GDM1 (cell line): ENCODE results near the gene KCNH2.
"Not testable (repeated sequence)": the region's sequence is repeated elsewhere in the genome, so short reads cannot be mapped to it uniquely, and the experiment has no call there.

Experiments
- DNase-seq: peaks from one replicate; lab custom pipeline; 2025; lab: John Stamatoyannopoulos, UW

KCNH2 gene

DNA sequence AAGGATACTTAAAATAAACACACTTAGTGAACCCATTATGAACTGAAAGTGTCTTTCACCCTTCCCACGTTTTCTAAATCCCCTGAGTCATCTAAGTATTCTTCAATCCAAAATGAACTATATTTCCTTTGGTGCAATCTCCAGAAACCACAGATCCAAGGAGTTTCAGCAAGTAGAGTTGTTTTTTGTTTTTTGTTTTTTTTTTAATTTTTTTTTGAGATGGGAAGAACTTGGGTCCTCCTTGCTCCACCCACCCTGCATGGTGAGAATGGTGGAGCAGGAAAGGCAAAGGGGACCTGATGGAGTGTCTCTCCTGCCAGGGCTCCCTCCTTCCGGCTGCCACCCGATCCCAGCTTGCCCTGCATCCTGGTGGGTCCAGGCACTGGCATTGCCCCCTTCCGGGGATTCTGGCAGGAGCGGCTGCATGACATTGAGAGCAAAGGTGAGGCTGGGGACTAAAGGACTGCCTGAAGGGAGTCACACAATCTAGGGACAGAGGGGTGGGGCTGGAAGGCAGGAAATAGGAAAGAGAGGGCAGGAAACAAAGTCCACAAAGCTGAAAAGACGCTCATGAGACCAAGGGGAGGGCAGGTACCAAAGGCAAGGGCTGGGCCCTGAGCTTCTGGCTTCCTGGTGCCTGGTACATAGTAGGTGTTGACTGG, 34.0 kb upstream of the KCNH2 start:
- DNase-seq, result no peak

DNA sequence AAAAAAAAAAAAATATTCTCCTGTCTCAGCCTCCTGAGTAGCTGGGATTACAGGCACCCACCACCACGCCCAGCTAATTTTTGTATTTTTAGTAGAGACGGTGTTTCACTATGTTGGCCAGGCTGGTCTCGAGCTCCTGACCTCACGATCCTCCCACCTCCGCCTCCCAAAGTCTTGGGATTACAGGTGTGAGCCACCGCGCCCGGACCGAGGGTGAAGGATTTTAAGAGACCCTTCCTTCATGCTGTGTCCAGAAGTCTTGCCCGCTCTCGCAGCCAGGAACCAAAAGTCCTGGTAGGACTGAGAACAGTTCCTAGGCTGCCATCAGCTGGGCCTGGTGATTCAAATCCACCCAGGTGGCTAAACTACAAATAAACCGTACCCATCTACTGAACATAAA, 33.5 kb upstream of the KCNH2 start:
- not testable (repeated sequence) for DNase-seq

DNA sequence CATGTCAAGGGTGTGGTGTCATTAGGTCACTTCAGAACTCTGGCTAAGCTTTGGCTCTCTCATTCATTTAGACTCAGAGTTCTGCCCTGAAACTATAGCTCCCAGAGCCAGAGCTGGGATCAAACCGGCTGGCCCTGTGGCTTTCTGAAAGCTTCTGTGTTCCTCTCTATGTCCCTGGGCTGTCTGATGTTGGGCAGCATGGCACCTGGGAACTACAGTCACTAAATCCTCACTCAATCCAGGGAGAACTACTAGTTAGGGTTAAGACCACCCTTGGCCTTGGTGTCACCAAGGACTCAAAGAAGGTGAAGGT, 32.9 kb upstream of the KCNH2 start:
- no peak for DNase-seq

DNA sequence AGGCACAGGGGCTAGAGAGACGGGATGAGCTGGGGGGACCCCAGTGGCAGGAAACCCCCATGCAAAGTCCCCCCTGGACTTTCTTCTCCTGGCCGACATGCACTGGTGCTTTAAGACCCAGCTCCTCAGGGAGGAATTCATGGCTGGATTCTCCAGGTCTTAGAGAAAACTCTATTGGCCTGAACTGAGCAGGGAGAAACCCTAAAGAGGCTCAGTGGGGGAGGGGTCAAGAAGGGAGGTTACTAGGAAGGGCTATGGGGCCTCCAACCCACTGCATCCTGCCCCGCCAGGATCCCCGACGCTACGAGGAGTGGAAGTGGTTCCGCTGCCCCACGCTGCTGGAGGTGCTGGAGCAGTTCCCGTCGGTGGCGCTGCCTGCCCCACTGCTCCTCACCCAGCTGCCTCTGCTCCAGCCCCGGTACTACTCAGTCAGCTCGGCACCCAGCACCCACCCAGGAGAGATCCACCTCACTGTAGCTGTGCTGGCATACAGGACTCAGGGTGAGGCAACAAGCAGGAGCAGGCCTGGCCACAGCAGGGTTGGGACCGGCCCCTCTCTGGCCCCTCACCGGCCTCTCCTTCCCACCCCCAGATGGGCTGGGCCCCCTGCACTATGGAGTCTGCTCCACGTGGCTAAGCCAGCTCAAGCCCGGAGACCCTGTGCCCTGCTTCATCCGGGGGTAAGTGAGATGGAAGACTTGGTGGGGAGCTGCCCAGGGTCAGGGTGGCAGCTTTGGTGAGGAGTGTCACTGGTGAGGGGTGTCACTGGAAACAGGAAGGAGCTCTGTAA, 32.4 kb upstream of the KCNH2 start:
- DNase-seq, result peak; percentile 25

DNA sequence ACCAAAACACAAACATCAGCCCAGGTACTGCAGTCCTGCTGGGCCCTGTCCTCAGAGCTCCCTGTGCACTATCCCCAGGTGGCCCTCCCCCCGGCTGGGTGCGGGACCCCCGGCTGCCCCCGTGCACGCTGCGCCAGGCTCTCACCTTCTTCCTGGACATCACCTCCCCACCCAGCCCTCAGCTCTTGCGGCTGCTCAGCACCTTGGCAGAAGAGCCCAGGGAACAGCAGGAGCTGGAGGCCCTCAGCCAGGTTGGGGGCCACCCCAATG, 31.9 kb upstream of the KCNH2 start:
- no peak for DNase-seq

DNA sequence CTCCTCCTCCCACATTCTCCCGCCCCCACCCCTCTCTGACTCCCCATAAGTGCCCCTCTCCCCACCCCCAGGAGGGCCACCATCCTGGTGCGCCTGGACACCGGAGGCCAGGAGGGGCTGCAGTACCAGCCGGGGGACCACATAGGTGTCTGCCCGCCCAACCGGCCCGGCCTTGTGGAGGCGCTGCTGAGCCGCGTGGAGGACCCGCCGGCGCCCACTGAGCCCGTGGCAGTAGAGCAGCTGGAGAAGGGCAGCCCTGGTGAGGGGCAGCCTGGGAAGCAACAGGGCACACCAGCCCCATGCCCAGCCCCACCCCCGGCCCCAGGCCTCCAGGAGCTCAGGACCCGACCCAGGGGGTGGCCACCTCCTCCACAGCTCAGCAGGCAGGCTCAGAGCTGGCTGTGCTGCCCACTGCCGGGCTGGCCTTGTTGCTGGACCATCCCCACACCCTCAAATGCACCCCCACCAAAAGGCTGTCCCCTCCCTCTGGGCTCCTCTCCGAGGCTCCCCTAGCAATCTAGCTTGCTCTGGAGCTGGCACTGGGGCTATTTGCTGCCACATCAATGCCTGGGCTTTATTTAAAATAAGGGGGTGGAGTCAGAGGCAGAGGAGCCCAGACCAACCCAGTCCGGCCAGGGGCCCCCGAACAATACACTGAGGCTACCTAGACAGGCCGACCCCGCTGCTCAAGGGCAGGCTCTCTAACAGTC, 31.4 kb upstream of the KCNH2 start:
- no peak for DNase-seq

DNA sequence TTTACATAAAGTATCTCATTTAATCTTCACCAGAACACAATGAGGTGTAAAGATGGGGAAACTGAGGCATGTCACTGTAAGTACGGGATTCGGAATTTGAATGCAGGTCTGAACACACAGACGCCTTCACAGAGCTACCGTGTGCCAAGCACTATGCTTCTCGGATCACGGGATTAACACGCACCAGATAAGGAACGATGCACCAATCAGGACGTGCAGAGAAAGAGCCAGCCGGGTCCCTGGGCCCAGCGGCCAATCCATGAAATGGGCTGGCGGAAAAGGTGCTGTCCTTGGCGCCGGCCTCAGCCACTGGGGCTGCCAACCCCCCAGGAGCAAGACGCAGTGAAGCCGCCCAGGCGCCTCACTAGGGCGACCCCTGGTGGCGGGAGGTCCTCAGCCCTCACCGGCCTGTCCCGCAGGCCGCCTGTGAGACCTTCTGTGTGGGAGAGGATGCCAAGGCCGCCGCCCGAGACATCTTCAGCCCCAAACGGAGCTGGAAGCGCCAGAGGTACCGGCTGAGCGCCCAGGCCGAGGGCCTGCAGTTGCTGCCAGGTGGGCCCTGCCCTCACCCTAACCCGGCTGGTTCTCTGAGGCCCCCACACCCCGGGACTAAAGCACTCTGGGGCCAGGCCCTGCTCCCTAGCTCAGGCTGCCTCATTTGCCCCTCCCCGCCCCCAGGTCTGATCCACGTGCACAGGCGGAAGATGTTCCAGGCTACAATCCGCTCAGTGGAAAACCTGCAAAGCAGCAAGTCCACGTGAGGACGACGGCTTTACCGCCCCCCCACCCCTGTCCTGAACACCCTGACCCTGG, 30.6 kb upstream of the KCNH2 start:
- DNase-seq, result no peak

DNA sequence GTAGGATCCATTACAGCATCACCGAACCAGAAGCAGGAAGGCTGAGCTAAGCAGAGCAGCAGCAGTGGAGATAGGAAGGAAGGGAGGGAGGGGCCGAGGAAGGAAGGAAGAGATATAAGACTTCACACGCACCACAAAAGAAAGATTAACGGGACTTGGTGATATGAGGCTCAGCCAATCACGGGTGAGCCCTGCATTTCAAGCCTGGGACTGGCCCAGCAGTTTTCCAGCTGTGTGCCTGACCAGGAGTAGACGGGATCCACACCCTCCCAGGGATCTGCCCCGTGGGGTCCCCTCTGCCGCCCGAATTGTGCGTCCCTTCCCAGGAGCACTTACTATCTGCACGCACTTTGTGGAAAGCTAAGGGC, 30.0 kb upstream of the KCNH2 start:
- no peak for DNase-seq

DNA sequence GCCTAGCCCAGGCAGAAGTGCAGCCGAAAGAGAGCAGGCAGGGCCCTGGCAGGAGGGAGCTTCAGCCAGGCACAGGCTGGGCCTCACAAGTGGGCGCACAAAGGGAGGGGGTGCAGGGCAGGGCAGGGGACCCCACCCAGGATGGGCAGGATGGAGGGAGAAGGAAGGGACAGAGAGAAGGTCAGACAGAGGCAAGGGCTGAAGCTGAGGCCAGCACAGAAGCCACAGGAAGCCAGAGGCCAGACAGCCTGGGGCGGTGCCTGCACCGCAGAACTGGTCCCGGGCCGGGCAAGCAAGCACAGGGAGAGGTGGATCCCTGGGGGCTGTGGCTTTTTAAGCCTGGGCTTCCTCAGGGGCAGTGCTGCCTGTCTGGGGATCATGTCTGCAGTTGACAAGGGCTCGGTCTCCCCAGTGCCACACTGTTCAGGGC, 29.4 kb upstream of the KCNH2 start:
- DNase-seq, result no peak

DNA sequence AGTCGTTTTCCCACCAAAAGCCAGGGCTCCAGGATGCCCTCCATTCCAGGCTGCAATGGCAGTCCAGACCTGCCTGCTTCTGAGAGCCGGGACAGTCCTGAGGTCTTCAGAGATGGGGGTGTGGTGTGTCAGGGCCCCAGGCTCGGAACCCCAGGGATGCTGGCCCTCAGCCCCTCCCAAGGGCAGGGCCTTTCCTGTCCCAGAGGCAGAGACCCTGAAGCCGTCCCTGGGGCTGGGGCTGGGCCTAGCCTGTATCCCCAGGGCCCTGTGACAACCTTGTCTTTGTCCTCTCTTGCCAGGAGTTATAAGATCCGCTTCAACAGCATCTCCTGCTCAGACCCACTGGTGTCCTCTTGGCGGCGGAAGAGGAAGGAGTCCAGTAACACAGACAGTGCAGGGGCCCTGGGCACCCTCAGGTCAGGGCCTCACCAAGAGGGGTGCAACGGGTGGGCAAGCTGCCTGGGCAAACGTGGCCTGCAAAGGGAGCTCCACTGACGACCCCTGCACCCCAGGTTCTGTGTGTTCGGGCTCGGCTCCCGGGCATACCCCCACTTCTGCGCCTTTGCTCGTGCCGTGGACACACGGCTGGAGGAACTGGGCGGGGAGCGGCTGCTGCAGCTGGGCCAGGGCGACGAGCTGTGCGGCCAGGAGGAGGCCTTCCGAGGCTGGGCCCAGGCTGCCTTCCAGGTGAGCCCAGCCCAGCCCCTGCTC, 28.6 kb upstream of the KCNH2 start:
- no peak for DNase-seq

DNA sequence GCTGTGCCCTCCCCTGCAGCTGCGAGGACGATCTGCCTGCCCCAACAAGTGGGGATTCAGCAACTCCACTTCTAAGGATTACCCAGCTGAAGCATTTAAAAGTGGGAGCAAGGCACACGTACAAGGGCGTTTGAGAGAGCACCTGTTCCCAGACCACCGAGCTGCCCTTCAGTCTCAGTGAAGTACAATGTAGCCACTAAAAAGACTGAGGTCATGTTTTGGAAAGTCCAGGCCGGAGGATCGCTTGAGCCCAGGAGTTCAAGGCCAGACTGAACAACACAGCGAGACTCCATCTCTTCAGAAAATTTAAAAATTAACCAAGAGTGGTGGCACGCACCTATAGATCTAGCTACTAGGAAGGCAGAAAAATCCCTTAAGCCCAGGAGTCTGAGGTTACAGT, 27.4 kb upstream of the KCNH2 start:
- no peak for DNase-seq

DNA sequence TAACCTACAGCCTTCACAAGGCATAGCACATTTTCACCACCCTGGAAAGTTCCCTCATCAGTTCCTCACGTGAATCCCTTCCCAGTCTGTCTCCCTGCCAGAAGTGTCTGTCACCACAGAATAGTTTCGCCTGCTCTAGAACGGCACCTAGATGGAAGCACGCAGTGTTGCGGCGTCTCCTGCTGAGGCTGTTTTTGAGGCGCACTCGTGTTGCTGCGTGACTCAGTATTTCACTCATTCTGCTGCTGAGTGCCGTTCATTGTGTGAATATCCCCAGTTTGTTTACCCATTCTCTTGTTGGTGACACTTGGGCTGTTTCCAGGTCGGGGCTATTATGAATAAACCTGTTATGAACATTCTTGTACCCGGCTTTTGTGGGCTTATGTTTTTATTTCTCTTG, 25.5 kb upstream of the KCNH2 start:
- DNase-seq, result no peak

DNA sequence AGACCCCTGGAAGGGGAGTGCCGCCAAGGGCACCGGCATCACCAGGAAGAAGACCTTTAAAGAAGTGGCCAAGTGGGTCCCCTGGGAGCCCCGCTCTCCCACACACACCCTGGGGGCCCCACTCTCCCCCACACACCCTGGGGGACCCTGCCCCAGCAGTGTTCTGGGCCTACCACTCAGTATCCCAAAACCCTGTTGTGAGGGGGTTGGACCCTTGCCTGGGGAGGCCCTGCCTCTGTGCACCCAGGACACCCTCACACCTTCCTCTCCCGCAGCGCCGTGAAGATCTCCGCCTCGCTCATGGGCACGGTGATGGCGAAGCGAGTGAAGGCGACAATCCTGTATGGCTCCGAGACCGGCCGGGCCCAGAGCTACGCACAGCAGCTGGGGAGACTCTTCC, 23.4 kb upstream of the KCNH2 start:
- DNase-seq, result no peak

DNA sequence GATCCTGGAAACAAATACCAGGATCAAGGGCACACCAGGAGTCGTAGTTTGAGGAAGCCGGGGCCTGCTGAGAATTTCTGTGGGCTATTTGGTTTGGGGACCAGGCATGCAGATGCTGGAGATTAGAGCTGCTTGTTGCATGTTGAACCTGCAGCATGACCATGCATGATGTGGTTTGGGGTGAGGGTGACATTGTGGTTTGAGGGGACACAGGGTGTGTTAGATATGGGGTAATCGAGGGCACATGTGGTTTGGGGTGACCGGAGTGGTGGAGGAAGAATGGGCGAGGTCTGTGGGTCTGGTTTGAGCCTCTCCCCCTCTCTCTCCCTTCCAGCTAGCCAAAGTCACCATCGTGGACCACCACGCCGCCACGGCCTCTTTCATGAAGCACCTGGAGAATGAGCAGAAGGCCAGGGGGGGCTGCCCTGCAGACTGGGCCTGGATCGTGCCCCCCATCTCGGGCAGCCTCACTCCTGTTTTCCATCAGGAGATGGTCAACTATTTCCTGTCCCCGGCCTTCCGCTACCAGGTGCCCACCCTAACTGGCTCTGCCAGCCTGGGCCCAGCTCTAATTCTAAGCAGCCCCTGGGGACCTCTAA, 22.9 kb upstream of the KCNH2 start:
- DNase-seq, result no peak

DNA sequence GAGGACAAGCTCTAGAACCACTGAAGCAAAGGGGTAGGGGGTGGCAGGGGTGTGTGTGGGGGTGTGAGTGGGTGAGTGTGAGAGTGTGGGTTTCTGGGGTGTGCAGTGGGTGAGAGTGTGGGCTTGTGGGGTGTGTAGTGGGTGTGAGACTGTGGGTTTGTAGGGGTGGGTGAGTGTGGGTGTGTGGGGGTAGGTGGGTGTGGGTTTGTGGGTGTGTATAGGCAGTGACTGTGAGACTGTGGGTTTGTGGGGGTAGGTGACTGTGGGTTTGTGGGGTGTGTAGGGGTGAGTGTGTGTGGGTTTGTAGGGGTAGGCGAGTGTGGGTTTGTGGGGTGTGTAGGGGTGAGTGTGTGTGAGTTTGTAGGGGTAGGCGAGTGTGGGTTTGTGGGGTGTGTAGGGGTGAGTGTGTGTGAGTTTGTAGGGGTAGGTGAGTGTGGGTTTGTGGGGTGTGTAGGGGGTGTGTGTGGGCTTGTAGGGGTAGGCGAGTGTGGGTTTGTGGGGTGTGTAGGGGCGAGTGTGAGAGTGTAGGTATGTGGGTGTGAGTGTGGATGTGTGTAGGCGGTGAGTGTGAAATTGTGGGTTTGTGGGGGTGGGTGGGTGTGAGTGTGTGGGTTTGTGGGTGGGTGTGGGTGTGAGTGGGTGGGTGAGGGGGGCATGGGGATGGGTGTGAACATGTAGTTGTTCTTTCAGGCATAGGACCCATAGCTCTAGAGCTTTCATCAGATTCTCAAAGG, 21.5 kb upstream of the KCNH2 start:
- no peak for DNase-seq

DNA sequence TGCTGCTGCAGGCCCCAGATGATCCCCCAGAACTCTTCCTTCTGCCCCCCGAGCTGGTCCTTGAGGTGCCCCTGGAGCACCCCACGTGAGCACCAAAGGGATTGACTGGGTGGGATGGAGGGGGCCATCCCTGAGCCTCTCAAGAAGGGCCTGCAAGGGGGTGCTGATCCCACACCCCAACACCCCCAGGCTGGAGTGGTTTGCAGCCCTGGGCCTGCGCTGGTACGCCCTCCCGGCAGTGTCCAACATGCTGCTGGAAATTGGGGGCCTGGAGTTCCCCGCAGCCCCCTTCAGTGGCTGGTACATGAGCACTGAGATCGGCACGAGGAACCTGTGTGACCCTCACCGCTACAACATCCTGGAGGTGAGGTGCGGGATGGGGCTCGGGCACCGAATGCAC, 20.9 kb upstream of the KCNH2 start:
- no peak for DNase-seq

DNA sequence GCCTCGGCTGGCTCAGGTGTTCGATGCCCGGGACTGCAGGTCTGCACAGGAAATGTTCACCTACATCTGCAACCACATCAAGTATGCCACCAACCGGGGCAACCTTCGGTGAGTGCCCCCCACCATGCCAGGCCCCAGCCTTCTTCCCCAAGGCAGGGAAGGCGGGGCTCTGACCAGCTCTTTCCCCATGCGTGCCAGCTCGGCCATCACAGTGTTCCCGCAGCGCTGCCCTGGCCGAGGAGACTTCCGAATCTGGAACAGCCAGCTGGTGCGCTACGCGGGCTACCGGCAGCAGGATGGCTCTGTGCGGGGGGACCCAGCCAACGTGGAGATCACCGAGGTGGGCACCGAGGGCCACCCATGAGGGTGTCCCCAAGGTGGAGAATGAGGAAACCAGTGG, 20.2 kb upstream of the KCNH2 start:
- DNase-seq, result no peak

DNA sequence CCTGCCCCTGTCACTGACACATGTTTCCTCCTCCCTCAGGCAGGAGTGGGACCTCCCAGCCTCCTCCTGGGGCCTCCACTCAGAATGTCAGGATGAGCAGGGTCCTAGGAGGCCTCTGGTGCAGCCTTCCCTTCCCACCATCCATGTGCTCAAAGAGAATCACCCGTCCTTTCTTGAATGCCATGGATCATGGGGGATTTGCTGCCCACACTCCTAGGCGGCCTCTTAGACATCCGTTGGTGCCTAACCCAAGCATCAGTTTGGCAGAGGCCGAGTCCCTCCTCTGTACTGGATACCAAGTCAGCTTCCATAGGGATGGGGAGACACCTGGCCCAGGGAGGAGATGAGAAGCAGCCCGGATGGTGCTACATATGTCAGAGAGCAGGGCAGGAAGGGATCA, 19.7 kb upstream of the KCNH2 start:
- DNase-seq, result no peak

DNA sequence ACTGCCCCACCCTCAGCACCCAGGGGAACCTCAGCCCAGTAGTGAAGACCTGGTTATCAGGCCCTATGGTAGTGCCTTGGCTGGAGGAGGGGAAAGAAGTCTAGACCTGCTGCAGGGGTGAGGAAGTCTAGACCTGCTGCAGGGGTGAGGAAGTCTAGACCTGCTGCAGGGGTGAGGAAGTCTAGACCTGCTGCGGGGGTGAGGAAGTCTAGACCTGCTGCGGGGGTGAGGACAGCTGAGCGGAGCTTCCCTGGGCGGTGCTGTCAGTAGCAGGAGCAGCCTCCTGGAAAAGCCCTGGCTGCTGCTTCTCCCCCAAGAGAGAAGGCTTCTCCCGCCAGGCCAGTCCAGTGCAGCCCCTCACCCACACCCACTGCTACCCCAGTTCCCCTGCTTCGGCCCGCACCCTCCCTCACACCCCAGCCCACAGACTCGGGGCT, 19.0 kb upstream of the KCNH2 start:
- DNase-seq, result no peak

DNA sequence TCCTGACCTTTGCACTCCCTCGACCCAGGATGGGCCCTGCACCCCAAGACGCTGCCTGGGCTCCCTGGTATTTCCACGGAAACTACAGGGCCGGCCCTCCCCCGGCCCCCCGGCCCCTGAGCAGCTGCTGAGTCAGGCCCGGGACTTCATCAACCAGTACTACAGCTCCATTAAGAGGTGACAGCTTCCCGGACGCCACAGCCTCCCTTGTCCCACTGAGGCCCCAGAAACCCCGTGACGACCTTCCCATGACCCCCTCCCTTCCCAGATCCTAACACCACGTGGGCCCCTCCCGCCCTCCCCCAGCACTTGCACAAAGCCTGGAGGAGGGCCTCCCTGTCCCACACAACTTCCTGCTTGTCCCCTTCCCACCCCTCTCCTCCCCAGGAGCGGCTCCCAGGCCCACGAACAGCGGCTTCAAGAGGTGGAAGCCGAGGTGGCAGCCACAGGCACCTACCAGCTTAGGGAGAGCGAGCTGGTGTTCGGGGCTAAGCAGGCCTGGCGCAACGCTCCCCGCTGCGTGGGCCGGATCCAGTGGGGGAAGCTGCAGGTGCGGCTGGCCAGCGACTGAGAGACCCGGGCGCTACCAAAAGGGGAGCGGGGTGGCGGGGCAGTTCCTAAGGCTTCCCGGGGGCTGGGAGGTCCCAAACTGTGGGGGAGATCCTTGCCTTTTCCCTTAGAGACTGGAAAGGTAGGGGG, 18.4 kb upstream of the KCNH2 start:
- no peak for DNase-seq
